ENCODE results near the gene PSMD4.

PSMD4 gene

DNA sequence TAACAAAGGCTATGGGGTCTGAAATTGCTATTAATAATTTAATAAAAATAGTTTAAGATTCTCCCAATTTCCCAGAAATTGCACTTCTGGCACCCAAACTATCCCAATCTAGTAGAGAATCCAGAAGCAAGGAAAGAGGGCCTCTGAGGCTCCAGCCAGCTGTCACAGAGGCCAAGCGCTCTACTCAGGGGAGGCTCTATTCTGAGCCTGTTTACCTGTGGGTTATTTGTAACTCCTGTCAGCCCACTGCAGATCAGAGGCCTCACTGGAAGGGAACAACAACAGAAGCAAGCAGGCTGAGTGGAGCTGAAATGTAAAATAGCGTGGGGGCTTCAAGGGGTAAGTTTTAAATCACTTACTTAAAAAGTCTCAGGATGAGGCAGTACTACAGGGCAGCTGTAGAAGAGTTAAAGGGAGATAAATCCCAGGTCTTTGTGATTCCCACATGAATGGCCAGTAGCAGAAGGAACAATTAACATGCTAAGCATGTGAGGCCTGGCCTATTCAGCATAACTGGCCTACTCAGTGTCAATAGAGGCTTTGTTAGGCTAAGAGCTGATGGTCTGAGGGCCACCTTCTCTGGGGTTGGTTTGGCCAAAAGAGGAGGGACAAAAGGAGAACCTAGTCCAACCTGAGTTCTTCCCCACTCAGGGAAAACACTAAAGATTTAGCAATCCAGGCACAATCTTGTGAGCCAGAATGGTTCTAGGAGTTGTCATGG, 40.4 kb downstream of the PSMD4 start:
- Histone ChIP-seq H3K4me1 (ENCODE audit: control insufficient read depth in 1 of 2, insufficient read depth in 2 of 2, low read length in 2 of 2) (no peaks in the 10 kb centered on the region), H3K36me3 (ENCODE audit: control insufficient read depth in 1 of 2, insufficient read depth in 2 of 2, low read length in 2 of 2) (peaks cover 58 to 90% of the 10 kb centered on the region in 2 donors), H3K27ac (ENCODE audit: low read depth, low read length) (no peak overlapping the region), H3K9ac (ENCODE audit: low read depth in 1 of 2, low read length in 2 of 2) (no peak overlapping the region), H3K27me3 (ENCODE audit: control insufficient read depth in 1 of 2, insufficient read depth in 2 of 2, low read length in 2 of 2) (no peaks in the 10 kb centered on the region), H3K9me3 (ENCODE audit: control insufficient read depth in 1 of 2, low read length in 2 of 2) (no peaks in the 10 kb centered on the region), H3K4me3 (ENCODE audit: low read depth in 1 of 2, low read length in 2 of 2) (no peak overlapping the region)

DNA sequence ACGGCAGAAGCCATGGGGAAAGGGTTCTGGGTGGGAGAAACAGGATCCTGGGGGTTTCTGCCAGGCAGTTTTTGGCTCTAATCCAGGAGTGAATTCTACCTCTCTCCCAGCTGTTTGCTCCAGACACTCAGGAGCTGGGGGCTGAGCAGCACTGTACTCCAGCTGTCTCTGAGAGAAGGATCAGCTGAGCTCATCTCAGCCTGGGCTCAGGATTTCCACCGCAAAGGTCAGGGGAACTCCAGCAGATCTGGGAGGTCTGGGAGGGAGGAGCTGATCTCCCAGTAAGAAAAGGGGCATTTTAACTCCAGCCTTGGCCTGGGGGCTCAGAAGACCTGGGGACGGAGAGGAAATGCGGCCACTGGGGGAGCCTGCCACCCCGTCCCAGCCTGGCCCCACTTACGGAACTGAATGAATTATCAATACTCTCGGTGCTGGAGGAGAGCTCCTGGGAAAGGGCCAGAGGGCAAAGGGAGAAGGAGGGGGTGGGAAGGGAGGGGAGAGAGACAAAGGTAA, 55.3 kb downstream of the PSMD4 start:
- no peaks in the 10 kb centered on the region for H3K9me3 ChIP-seq (ENCODE audit: control insufficient read depth in 1 of 2, low read length in 2 of 2)
- peaks cover 39 to 44% of the 10 kb centered on the region in 2 donors for H3K4me1 ChIP-seq (ENCODE audit: control insufficient read depth in 1 of 2, insufficient read depth in 2 of 2, low read length in 2 of 2)
- peak overlapping the region in 1 of 2 donors; percentile 37 for H3K9ac ChIP-seq (ENCODE audit: low read depth in 1 of 2, low read length in 2 of 2)
- no peak overlapping the region for H3K4me3 ChIP-seq (ENCODE audit: low read depth in 1 of 2, low read length in 2 of 2)
- peaks cover 44 to 78% of the 10 kb centered on the region in 2 donors for H3K36me3 ChIP-seq (ENCODE audit: control insufficient read depth in 1 of 2, insufficient read depth in 2 of 2, low read length in 2 of 2)
- H3K27me3 ChIP-seq (ENCODE audit: control insufficient read depth in 1 of 2, insufficient read depth in 2 of 2, low read length in 2 of 2), result no peaks in the 10 kb centered on the region
- H3K27ac ChIP-seq (ENCODE audit: low read depth, low read length), result peak overlapping the region; percentile 26

DNA sequence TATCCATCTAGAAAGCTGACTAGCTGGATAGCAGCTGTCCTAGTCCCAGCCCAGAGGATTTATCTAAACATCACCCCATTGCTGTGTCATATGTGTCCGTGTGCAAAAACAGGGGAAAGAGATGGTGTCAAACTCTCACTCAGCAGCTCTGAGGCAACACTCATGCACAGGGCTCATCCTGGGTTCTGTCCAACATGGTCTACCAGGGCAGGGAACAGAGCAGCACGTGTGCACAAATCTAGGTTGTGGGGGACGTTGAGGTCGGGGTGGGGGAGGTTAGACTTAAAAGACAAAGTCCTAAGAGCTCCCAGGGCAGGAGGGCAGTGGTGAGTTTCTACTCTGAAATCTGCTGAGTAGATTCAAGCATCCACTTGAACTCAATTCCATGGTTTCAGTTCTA, 56.5 kb downstream of the PSMD4 start:
- Histone ChIP-seq H3K4me1 (ENCODE audit: control insufficient read depth in 1 of 2, insufficient read depth in 2 of 2, low read length in 2 of 2) (peaks cover 39 to 44% of the 10 kb centered on the region in 2 donors), H3K9ac (ENCODE audit: low read depth in 1 of 2, low read length in 2 of 2) (peak overlapping the region in 1 of 2 donors; percentile 56), H3K9me3 (ENCODE audit: control insufficient read depth in 1 of 2, low read length in 2 of 2) (no peaks in the 10 kb centered on the region), H3K27me3 (ENCODE audit: control insufficient read depth in 1 of 2, insufficient read depth in 2 of 2, low read length in 2 of 2) (no peaks in the 10 kb centered on the region), H3K4me3 (ENCODE audit: low read depth in 1 of 2, low read length in 2 of 2) (peak overlapping the region in 1 of 2 donors; percentile 5), H3K27ac (ENCODE audit: low read depth, low read length) (peak overlapping the region; percentile 17), H3K36me3 (ENCODE audit: control insufficient read depth in 1 of 2, insufficient read depth in 2 of 2, low read length in 2 of 2) (peaks cover 44 to 76% of the 10 kb centered on the region in 2 donors)

DNA sequence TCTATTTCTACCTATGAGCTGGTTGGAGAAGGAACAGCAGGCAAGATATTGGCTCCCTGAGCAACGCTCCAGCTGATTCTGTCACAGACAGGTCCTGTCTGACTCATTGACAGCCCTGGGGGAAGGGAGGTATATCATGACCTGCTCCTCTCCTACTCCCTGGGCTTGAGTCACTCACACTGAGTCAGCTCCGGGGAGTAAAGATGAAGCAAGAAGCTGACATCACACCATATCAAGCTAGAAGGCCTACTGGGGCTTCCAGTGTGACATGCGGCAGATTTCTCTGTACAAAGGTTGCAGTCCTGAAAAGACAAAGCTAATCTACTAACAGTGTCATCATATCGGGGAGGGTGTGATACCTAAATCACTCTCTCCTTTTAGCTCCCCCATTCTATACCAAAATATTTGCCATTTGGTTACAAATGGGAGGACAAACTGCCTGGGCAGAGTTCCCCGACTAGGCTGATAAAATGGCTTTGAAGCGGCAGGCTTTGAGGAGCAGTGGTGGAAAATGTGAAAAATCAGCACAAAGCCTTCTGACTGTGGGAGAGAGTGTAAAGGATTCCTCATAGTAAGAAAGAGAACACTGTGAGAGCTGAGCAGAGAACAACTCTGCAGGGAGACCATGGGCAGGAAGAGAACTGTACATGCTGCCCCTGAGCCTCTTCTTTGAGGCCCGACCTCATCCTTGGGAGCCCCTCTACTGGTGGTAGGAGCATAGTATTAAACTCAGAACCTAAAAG, 57.2 kb downstream of the PSMD4 start:
- peaks cover 39 to 44% of the 10 kb centered on the region in 2 donors for H3K4me1 ChIP-seq (ENCODE audit: control insufficient read depth in 1 of 2, insufficient read depth in 2 of 2, low read length in 2 of 2)
- peak overlapping the region in 1 of 2 donors; percentile 5 for H3K4me3 ChIP-seq (ENCODE audit: low read depth in 1 of 2, low read length in 2 of 2)

DNA sequence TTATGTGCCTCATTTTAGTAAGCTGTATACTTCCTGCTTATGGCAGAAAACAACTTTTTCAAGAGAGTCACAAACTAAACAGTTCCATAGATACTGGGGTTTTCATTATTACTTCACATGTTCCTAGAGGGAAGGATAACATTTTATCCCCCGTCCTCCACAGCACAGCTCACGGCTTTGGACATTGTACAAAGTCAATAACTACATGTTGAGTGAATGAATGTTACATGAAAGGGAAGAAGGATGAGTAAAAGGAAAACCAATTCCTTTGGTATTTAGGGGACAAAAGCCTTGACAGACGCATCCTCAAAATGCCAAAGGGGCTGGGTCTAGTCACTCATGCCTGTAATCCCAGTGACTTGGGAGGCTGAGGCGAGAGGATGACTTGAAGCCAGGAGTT, 57.9 kb downstream of the PSMD4 start:
- Histone ChIP-seq H3K36me3 (ENCODE audit: control insufficient read depth in 1 of 2, insufficient read depth in 2 of 2, low read length in 2 of 2) (peaks cover 37 to 75% of the 10 kb centered on the region in 2 donors), H3K4me3 (ENCODE audit: low read depth in 1 of 2, low read length in 2 of 2) (no peak overlapping the region), H3K9ac (ENCODE audit: low read depth in 1 of 2, low read length in 2 of 2) (peak overlapping the region in 1 of 2 donors; percentile 56), H3K9me3 (ENCODE audit: control insufficient read depth in 1 of 2, low read length in 2 of 2) (no peaks in the 10 kb centered on the region), H3K4me1 (ENCODE audit: control insufficient read depth in 1 of 2, insufficient read depth in 2 of 2, low read length in 2 of 2) (peaks cover 39 to 44% of the 10 kb centered on the region in 2 donors), H3K27me3 (ENCODE audit: control insufficient read depth in 1 of 2, insufficient read depth in 2 of 2, low read length in 2 of 2) (no peaks in the 10 kb centered on the region), H3K27ac (ENCODE audit: low read depth, low read length) (no peak overlapping the region)

More for the DNA sequence above, 57.2 kb downstream of the PSMD4 start:
- no peaks in the 10 kb centered on the region for H3K9me3 ChIP-seq (ENCODE audit: control insufficient read depth in 1 of 2, low read length in 2 of 2)
- H3K9ac ChIP-seq (ENCODE audit: low read depth in 1 of 2, low read length in 2 of 2), result peak overlapping the region; percentile 51 to 56
- peak overlapping the region; percentile 81 for H3K27ac ChIP-seq (ENCODE audit: low read depth, low read length)
- peaks cover 43 to 77% of the 10 kb centered on the region in 2 donors for H3K36me3 ChIP-seq (ENCODE audit: control insufficient read depth in 1 of 2, insufficient read depth in 2 of 2, low read length in 2 of 2)
- H3K27me3 ChIP-seq (ENCODE audit: control insufficient read depth in 1 of 2, insufficient read depth in 2 of 2, low read length in 2 of 2), result no peaks in the 10 kb centered on the region

DNA sequence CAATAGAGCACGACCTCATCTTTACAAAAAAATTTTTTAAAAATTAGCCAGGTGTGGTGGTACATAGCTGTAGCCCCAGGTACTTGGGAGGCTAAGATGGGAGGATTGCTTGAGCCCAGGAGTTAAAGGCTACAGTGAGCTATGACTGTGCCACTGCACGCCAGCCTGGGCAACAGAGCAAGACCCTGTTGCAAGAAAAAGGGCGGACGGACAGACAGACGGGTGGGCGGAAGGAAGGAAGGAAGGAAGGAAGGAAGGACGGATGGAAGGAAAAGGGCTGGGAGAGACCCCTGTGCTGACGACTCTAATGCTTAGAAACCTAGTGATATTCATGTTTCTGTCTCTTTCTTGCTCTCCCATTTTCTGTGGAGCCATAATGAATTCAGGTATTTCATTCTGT, 58.3 kb downstream of the PSMD4 start:
- Histone ChIP-seq H3K9me3 (ENCODE audit: control insufficient read depth in 1 of 2, low read length in 2 of 2) (no peaks in the 10 kb centered on the region), H3K4me1 (ENCODE audit: control insufficient read depth in 1 of 2, insufficient read depth in 2 of 2, low read length in 2 of 2) (peaks cover 39 to 44% of the 10 kb centered on the region in 2 donors), H3K27ac (ENCODE audit: low read depth, low read length) (no peak overlapping the region), H3K9ac (ENCODE audit: low read depth in 1 of 2, low read length in 2 of 2) (no peak overlapping the region), H3K36me3 (ENCODE audit: control insufficient read depth in 1 of 2, insufficient read depth in 2 of 2, low read length in 2 of 2) (peaks cover 34 to 72% of the 10 kb centered on the region in 2 donors), H3K4me3 (ENCODE audit: low read depth in 1 of 2, low read length in 2 of 2) (no peak overlapping the region), H3K27me3 (ENCODE audit: control insufficient read depth in 1 of 2, insufficient read depth in 2 of 2, low read length in 2 of 2) (no peaks in the 10 kb centered on the region)

DNA sequence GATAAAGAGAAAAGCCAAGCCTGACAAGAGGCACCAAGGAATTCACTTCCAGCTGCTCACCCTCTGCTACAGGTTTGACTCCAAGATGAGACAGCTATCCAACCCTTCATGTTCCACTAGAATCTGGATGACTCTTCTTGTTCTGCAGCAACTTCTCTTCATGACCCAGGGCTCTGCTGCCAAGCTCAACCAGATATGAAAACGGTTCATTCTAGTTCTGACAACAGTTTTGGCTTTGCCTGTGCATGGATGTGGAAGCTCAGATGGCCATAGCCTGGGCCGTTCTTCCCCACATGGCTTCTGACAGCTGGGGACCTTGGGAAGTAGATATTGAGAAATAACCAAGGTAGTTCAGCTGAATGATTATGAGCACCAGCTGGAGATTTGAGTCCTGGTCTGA, 59.0 kb downstream of the PSMD4 start:
- peaks cover 34 to 66% of the 10 kb centered on the region in 2 donors for H3K36me3 ChIP-seq (ENCODE audit: control insufficient read depth in 1 of 2, insufficient read depth in 2 of 2, low read length in 2 of 2)

DNA sequence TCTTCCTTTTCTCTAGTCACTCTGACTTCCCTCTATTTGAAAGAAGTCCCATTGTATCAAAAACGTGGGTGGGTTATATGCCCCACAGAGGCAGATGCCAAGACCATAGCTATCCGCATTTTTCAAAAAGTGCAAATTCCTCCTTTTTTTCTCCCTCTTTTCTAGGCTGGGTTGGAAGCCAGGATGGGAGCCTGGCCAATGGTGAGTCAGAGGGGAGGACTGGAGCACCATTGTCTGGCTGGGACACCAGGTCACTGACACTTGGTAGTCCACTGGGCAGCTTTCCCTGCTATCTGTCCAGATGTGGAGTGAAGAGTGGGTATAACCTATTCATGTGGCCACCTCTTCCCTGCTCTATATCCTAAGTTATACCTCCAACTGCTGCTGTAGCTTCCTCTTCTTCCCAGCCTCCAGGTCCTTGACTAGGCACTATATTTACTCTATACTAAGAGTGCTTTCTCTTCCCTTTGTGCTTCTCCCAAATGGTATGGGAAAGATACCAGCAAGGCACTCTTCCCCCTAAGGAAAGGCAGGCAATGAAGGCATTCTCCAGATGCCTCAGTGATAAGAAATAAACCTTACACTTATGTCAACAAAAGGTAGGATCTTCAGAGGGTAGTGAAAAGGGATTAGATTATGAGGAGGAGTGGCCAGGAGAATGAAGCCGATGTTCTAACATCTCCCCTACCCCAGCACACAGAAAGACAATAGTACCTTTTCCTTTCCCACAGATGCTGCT, 59.8 kb downstream of the PSMD4 start:
- no peak overlapping the region for H3K27ac ChIP-seq (ENCODE audit: low read depth, low read length)
- H3K4me3 ChIP-seq (ENCODE audit: low read depth in 1 of 2, low read length in 2 of 2), result no peak overlapping the region
- H3K4me1 ChIP-seq (ENCODE audit: control insufficient read depth in 1 of 2, insufficient read depth in 2 of 2, low read length in 2 of 2), result peaks cover 39 to 40% of the 10 kb centered on the region in 2 donors
- H3K36me3 ChIP-seq (ENCODE audit: control insufficient read depth in 1 of 2, insufficient read depth in 2 of 2, low read length in 2 of 2), result peaks cover 31 to 67% of the 10 kb centered on the region in 2 donors
- H3K27me3 ChIP-seq (ENCODE audit: control insufficient read depth in 1 of 2, insufficient read depth in 2 of 2, low read length in 2 of 2), result no peaks in the 10 kb centered on the region
- no peak overlapping the region for H3K9ac ChIP-seq (ENCODE audit: low read depth in 1 of 2, low read length in 2 of 2)
- H3K9me3 ChIP-seq (ENCODE audit: control insufficient read depth in 1 of 2, low read length in 2 of 2), result no peaks in the 10 kb centered on the region

More for the DNA sequence above, 59.0 kb downstream of the PSMD4 start:
- Histone ChIP-seq H3K4me3 (ENCODE audit: low read depth in 1 of 2, low read length in 2 of 2) (no peak overlapping the region), H3K9me3 (ENCODE audit: control insufficient read depth in 1 of 2, low read length in 2 of 2) (no peaks in the 10 kb centered on the region), H3K27ac (ENCODE audit: low read depth, low read length) (no peak overlapping the region), H3K9ac (ENCODE audit: low read depth in 1 of 2, low read length in 2 of 2) (no peak overlapping the region), H3K4me1 (ENCODE audit: control insufficient read depth in 1 of 2, insufficient read depth in 2 of 2, low read length in 2 of 2) (peaks cover 39 to 44% of the 10 kb centered on the region in 2 donors), H3K27me3 (ENCODE audit: control insufficient read depth in 1 of 2, insufficient read depth in 2 of 2, low read length in 2 of 2) (no peaks in the 10 kb centered on the region)

DNA sequence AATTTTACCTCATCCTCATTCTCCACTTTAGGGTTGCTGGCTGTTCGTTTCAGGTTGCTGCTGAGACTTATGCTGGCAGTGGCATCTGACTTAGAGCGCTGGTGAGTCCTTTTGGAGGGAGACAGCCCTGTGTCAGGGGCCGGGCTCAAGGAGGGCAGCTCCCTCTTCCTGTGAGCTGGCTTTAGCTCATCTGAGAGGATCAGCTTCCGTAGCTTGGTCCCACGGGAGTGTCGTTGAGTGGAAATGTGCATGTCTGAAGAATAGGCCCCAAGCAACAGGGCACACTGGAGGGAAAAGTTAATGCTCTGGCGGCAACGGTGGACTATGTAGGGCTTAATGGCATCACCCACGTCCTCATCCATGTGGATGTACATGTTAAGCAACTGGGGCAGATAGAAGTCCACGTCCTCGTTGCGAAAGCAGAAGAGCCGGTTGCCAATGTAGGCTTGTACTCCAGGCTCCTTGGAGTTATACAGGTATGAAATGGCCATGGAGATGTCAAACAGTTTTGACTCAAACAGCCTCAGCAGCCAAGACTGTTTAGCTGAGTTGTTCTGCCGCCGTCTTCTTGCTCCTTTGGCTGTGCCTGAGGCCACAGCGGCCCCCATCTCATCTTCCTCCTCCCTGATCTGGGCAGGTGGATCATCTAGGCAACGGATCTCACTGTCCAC, 61.2 kb downstream of the PSMD4 start:
- Histone ChIP-seq H3K36me3 (ENCODE audit: control insufficient read depth in 1 of 2, insufficient read depth in 2 of 2, low read length in 2 of 2) (peaks cover 31 to 74% of the 10 kb centered on the region in 2 donors), H3K9ac (ENCODE audit: low read depth in 1 of 2, low read length in 2 of 2) (no peak overlapping the region), H3K4me1 (ENCODE audit: control insufficient read depth in 1 of 2, insufficient read depth in 2 of 2, low read length in 2 of 2) (peaks cover 26 to 30% of the 10 kb centered on the region in 2 donors), H3K27ac (ENCODE audit: low read depth, low read length) (no peak overlapping the region), H3K4me3 (ENCODE audit: low read depth in 1 of 2, low read length in 2 of 2) (no peak overlapping the region), H3K27me3 (ENCODE audit: control insufficient read depth in 1 of 2, insufficient read depth in 2 of 2, low read length in 2 of 2) (no peaks in the 10 kb centered on the region), H3K9me3 (ENCODE audit: control insufficient read depth in 1 of 2, low read length in 2 of 2) (no peaks in the 10 kb centered on the region)

Data from duodenal mucosa (tissue), 2 donors.